Neural cell (in vitro differentiated cells): ENCODE measurements around the gene RYR1. TPM values are rescaled to one million over a fixed set of nuclear protein-coding genes. Genes with fewer than 3 reads are reported as not detected.

ENCODE experiments used
- H2AFZ ChIP-seq: fragments of 200-600, 300-800 bp; sonication (generic), shearing (Covaris generic); 2 replicates; pipeline ENCODE4 v1.6.0; 2014; ENCODE audit warnings: low read depth, mild to moderate bottlenecking, antibody characterized with exemption, low read length, moderate library complexity
- H3F3A ChIP-seq: fragments of 200-600 bp; shearing (Covaris generic); 2 replicates; pipeline ENCODE4 v1.6.1; 2016; ENCODE audit warnings: mild to moderate bottlenecking, moderate library complexity, mixed read lengths, antibody characterized with exemption, low read length; ENCODE audit not compliant: insufficient read depth, poor library complexity, severe bottlenecking
- H3K27ac ChIP-seq: fragments of 200-600, 300-800 bp; sonication (generic), shearing (Covaris generic); 2 replicates; pipeline ENCODE4 v1.5.1; 2014; ENCODE audit warnings: mild to moderate bottlenecking, low read length, moderate library complexity
- H3K27me3 ChIP-seq: fragments of 300-800, 200-600 bp; sonication (generic), shearing (Covaris generic); 2 replicates; pipeline ENCODE4 v1.6.0; 2014; ENCODE audit warnings: mild to moderate bottlenecking, low read depth, low read length, moderate library complexity; ENCODE audit not compliant: insufficient read depth
- H3K36me3 ChIP-seq: fragments of 300-800, 200-600 bp; sonication (generic), shearing (Covaris generic); 2 replicates; pipeline ENCODE4 v1.5.1; 2014; ENCODE audit warnings: mild to moderate bottlenecking, antibody characterized with exemption, low read length, moderate library complexity; ENCODE audit not compliant: insufficient read depth
- H3K4me2 ChIP-seq: fragments of 300-800, 200-600 bp; sonication (generic), shearing (Covaris generic); 2 replicates; pipeline ENCODE4 v1.6.0; 2014; ENCODE audit warnings: mild to moderate bottlenecking, low read length
- H3K4me3 ChIP-seq: fragments of 300-800, 200-600 bp; sonication (generic), shearing (Covaris generic); 2 replicates; pipeline ENCODE4 v1.5.1; 2014; ENCODE audit warnings: mild to moderate bottlenecking, low read length, moderate library complexity
- H3K79me2 ChIP-seq: fragments of 200-600 bp; shearing (Covaris generic); replicated peaks from 2 replicates; pipeline ENCODE4 v1.6.0; 2014; ENCODE audit warnings: mild to moderate bottlenecking, low read length, moderate library complexity; ENCODE audit not compliant: insufficient read depth
- H3K9ac ChIP-seq: fragments of 300-800, 200-600 bp; sonication (generic), shearing (Covaris generic); 2 replicates; pipeline ENCODE4 v1.6.1; 2016; ENCODE audit warnings: mild to moderate bottlenecking, low read length, mixed read lengths
- H3K9me2 ChIP-seq: fragments of 200-600 bp; shearing (Covaris generic); 2 replicates; pipeline ENCODE4 v1.6.1; 2016; ENCODE audit warnings: mild to moderate bottlenecking, low read length, mixed read lengths; ENCODE audit not compliant: insufficient read depth
- H3K9me3 ChIP-seq: fragments of 200-600, 300-800 bp; sonication (generic), shearing (Covaris generic); 2 replicates; pipeline ENCODE4 v1.6.1; 2016; ENCODE audit warnings: mild to moderate bottlenecking, mixed run types, low read length, moderate library complexity, mixed read lengths
- H4K20me1 ChIP-seq: fragments of 200-600 bp; shearing (Covaris generic); 2 replicates; pipeline ENCODE4 v1.6.1; 2016; ENCODE audit warnings: mild to moderate bottlenecking, mixed run types; ENCODE audit not compliant: insufficient read depth
- EP300 ChIP-seq: fragments of 450-650 bp; conservative IDR thresholded peaks from 2 replicates; pipeline ENCODE4 v1.6.1; 2014; ENCODE audit warnings: antibody characterized with exemption, mild to moderate bottlenecking, moderate library complexity; ENCODE audit not compliant: poor library complexity, severe bottlenecking
- EZH2 ChIP-seq: fragments of 200-600, 300-800 bp; shearing (Covaris generic), sonication (generic); IDR thresholded peaks from 2 replicates; pipeline ENCODE4 v1.6.1; 2014; ENCODE audit warnings: antibody characterized with exemption, low read length, borderline replicate concordance, mild to moderate bottlenecking; ENCODE audit not compliant: insufficient read depth, poor library complexity, severe bottlenecking
- MXI1 ChIP-seq: fragments of 450-650 bp; conservative IDR thresholded peaks from 2 replicates; pipeline ENCODE4 v1.6.1; 2014; ENCODE audit warnings: antibody characterized with exemption, mild to moderate bottlenecking; ENCODE audit not compliant: poor library complexity, severe bottlenecking
- POLR2AphosphoS5 ChIP-seq: IDR thresholded peaks from 2 replicates; pipeline ENCODE4 v1.6.1; 2012
- RAD21 ChIP-seq: fragments of 450-650 bp; conservative IDR thresholded peaks from 2 replicates; pipeline ENCODE4 v1.6.1; 2014; ENCODE audit warnings: antibody characterized with exemption, mild to moderate bottlenecking, moderate library complexity
- REST ChIP-seq: IDR thresholded peaks from 2 replicates; pipeline ENCODE4 v1.6.1; 2012; ENCODE audit warnings: borderline replicate concordance
- SMC3 ChIP-seq: fragments of 450-650 bp; conservative IDR thresholded peaks from 2 replicates; pipeline ENCODE4 v1.6.1; 2014; ENCODE audit warnings: antibody characterized with exemption, mild to moderate bottlenecking, moderate library complexity; ENCODE audit not compliant: poor library complexity
- TAF1 ChIP-seq: IDR thresholded peaks from 2 replicates; pipeline ENCODE4 v1.6.1; 2012; ENCODE audit warnings: low read depth
- polyA plus RNA-seq: library from polyadenylated mRNA; depleted of rRNA; stranded (reverse); fragments of >200 nt; gene quantifications from 2 replicates; pipeline ENCODE4 v1.2.3, GENCODE V29; 2014
- TF ChIP-seq, protein P1 (sequence below): fragments of 450-650 bp; IDR thresholded peaks from 2 replicates; pipeline ENCODE4 v1.5.1; 2014; ENCODE audit warnings: antibody characterized with exemption, mild to moderate bottlenecking, moderate library complexity; ENCODE audit not compliant: poor library complexity, severe bottlenecking

The RYR1 gene
- polyA plus RNA-seq, 1 donor from 2014 or later = 0.69 TPM

- Histone ChIP-seq H3K9me2 (no peaks in the 10 kb centered on the region), H3K9ac (no peak overlapping the region), H3K36me3 (no peaks in the 10 kb centered on the region), H3K9me3 (no peaks in the 10 kb centered on the region), H3K27me3 (no peaks in the 10 kb centered on the region), H3K4me3 (no peak overlapping the region), H2AFZ (no peak overlapping the region), H3F3A (no peaks in the 10 kb centered on the region), H3K79me2 (no peaks in the 10 kb centered on the region), H4K20me1 (no peaks in the 10 kb centered on the region), H3K27ac (no peak overlapping the region), H3K4me2 (no peak overlapping the region)
- no peak for TF ChIP-seq REST
- no peak for TF ChIP-seq RAD21
- TF ChIP-seq, protein P1, sequence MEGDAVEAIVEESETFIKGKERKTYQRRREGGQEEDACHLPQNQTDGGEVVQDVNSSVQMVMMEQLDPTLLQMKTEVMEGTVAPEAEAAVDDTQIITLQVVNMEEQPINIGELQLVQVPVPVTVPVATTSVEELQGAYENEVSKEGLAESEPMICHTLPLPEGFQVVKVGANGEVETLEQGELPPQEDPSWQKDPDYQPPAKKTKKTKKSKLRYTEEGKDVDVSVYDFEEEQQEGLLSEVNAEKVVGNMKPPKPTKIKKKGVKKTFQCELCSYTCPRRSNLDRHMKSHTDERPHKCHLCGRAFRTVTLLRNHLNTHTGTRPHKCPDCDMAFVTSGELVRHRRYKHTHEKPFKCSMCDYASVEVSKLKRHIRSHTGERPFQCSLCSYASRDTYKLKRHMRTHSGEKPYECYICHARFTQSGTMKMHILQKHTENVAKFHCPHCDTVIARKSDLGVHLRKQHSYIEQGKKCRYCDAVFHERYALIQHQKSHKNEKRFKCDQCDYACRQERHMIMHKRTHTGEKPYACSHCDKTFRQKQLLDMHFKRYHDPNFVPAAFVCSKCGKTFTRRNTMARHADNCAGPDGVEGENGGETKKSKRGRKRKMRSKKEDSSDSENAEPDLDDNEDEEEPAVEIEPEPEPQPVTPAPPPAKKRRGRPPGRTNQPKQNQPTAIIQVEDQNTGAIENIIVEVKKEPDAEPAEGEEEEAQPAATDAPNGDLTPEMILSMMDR = no peak
- no peak for TF ChIP-seq EZH2
- no peak for TF ChIP-seq MXI1
- no peak for TF ChIP-seq TAF1
- TF ChIP-seq SMC3 = no peak
- no peak for TF ChIP-seq EP300
- TF ChIP-seq POLR2AphosphoS5 = no peak
Measured at GRCh38 chr19:38417146-38417543, 16.3 kb upstream of the RYR1 start.

GRCh38 chr19:38417544-38418506 is 15.7 kb upstream of the RYR1 start:
- no peaks in the 10 kb centered on the region for H3K9me2 ChIP-seq
- no peak overlapping the region for H3K9ac ChIP-seq
- no peak for TF ChIP-seq POLR2AphosphoS5
- no peak for TF ChIP-seq RAD21
- TF ChIP-seq EZH2 = no peak
- no peak for TF ChIP-seq TAF1
- H4K20me1 ChIP-seq = no peaks in the 10 kb centered on the region
- H3F3A ChIP-seq = no peaks in the 10 kb centered on the region
- H3K4me3 ChIP-seq = peak overlapping the region; percentile 18
- no peaks in the 10 kb centered on the region for H3K9me3 ChIP-seq
- H3K27ac ChIP-seq = no peak overlapping the region
- no peaks in the 10 kb centered on the region for H3K36me3 ChIP-seq
- H3K4me2 ChIP-seq = no peak overlapping the region
- no peaks in the 10 kb centered on the region for H3K27me3 ChIP-seq
- no peaks in the 10 kb centered on the region for H3K79me2 ChIP-seq
- H2AFZ ChIP-seq = no peak overlapping the region
